ENCODE measurements around the gene SPAG17. TPM values are rescaled to one million over a fixed set of nuclear protein-coding genes. Genes with fewer than 3 reads are reported as not detected.

SPAG17 gene
- polyA plus RNA-seq, 1 of the 3 experiments (the other 2 are of a cell fraction): not detected

- H2AFZ ChIP-seq (ENCODE audit: low read depth): no peak overlapping the region
- no peak for DNase-seq
- POLR2A ChIA-PET: no interaction called here
- no peaks in the 10 kb centered on the region for H3K36me3 ChIP-seq (replicated peaks in 1 of 2; ENCODE audit: control insufficient read depth in 1 of 2, insufficient read depth in 2 of 2, low read length in 1 of 2)
- no peak overlapping the region for H3K4me2 ChIP-seq
- H3K27me3 ChIP-seq (ENCODE audit: insufficient read depth): no peaks in the 10 kb centered on the region
- CTCF ChIA-PET: no interaction called here
- H3K9ac ChIP-seq: no peak overlapping the region
- H3K4me1 ChIP-seq (ENCODE audit: control insufficient read depth in 1 of 2, insufficient read depth in 2 of 2, low read depth in 1 of 2, low read length in 1 of 2): no peaks in the 10 kb centered on the region
- H4K20me1 ChIP-seq (ENCODE audit: insufficient read depth): no peaks in the 10 kb centered on the region
- no peak overlapping the region for H3K27ac ChIP-seq (ENCODE audit: low read depth in 2 of 2, low read length in 1 of 2)
- no peak for TF ChIP-seq RAD21 (IDR thresholded peaks at IDR 0.05; ENCODE audit: low read length)
- TF ChIP-seq, protein P1, sequence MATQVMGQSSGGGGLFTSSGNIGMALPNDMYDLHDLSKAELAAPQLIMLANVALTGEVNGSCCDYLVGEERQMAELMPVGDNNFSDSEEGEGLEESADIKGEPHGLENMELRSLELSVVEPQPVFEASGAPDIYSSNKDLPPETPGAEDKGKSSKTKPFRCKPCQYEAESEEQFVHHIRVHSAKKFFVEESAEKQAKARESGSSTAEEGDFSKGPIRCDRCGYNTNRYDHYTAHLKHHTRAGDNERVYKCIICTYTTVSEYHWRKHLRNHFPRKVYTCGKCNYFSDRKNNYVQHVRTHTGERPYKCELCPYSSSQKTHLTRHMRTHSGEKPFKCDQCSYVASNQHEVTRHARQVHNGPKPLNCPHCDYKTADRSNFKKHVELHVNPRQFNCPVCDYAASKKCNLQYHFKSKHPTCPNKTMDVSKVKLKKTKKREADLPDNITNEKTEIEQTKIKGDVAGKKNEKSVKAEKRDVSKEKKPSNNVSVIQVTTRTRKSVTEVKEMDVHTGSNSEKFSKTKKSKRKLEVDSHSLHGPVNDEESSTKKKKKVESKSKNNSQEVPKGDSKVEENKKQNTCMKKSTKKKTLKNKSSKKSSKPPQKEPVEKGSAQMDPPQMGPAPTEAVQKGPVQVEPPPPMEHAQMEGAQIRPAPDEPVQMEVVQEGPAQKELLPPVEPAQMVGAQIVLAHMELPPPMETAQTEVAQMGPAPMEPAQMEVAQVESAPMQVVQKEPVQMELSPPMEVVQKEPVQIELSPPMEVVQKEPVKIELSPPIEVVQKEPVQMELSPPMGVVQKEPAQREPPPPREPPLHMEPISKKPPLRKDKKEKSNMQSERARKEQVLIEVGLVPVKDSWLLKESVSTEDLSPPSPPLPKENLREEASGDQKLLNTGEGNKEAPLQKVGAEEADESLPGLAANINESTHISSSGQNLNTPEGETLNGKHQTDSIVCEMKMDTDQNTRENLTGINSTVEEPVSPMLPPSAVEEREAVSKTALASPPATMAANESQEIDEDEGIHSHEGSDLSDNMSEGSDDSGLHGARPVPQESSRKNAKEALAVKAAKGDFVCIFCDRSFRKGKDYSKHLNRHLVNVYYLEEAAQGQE (IDR thresholded peaks at IDR 0.05; ENCODE audit: low read depth, low read length): no peak
- TF ChIP-seq RFX5 (IDR thresholded peaks at IDR 0.05; ENCODE audit: low read length): no peak
- no peak for TF ChIP-seq MEF2A (IDR thresholded peaks at IDR 0.05; ENCODE audit: borderline replicate concordance, low read depth)
- TF ChIP-seq RXRA (IDR thresholded peaks at IDR 0.05; ENCODE audit: borderline replicate concordance, low read depth): no peak
- TF ChIP-seq, protein P2, sequence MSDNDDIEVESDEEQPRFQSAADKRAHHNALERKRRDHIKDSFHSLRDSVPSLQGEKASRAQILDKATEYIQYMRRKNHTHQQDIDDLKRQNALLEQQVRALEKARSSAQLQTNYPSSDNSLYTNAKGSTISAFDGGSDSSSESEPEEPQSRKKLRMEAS (IDR thresholded peaks at IDR 0.05; ENCODE audit: low read depth): no peak
- TF ChIP-seq ZBTB33 (IDR thresholded peaks at IDR 0.05; ENCODE audit: borderline replicate concordance, low read depth): no peak
- TF ChIP-seq, protein P3, sequence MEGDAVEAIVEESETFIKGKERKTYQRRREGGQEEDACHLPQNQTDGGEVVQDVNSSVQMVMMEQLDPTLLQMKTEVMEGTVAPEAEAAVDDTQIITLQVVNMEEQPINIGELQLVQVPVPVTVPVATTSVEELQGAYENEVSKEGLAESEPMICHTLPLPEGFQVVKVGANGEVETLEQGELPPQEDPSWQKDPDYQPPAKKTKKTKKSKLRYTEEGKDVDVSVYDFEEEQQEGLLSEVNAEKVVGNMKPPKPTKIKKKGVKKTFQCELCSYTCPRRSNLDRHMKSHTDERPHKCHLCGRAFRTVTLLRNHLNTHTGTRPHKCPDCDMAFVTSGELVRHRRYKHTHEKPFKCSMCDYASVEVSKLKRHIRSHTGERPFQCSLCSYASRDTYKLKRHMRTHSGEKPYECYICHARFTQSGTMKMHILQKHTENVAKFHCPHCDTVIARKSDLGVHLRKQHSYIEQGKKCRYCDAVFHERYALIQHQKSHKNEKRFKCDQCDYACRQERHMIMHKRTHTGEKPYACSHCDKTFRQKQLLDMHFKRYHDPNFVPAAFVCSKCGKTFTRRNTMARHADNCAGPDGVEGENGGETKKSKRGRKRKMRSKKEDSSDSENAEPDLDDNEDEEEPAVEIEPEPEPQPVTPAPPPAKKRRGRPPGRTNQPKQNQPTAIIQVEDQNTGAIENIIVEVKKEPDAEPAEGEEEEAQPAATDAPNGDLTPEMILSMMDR (IDR thresholded peaks at IDR 0.05): no peak
- no peak for TF ChIP-seq CHD2 (IDR thresholded peaks at IDR 0.05; ENCODE audit: low read length, partially characterized antibody)
- TF ChIP-seq MXI1 (IDR thresholded peaks at IDR 0.05; ENCODE audit: low read depth, low read length): no peak
- TF ChIP-seq JUND (IDR thresholded peaks at IDR 0.05): no peak
- TF ChIP-seq POLR2AphosphoS5 (IDR thresholded peaks at IDR 0.05; ENCODE audit: low read depth, low read length): no peak
- TF ChIP-seq, protein P4, sequence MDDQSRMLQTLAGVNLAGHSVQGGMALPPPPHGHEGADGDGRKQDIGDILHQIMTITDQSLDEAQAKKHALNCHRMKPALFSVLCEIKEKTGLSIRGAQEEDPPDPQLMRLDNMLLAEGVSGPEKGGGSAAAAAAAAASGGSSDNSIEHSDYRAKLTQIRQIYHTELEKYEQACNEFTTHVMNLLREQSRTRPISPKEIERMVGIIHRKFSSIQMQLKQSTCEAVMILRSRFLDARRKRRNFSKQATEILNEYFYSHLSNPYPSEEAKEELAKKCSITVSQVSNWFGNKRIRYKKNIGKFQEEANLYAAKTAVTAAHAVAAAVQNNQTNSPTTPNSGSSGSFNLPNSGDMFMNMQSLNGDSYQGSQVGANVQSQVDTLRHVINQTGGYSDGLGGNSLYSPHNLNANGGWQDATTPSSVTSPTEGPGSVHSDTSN (IDR thresholded peaks at IDR 0.05): no peak
- no peak for TF ChIP-seq TAF1 (IDR thresholded peaks at IDR 0.05; ENCODE audit: borderline replicate concordance, low read depth, low read length)
- no peak for TF ChIP-seq NFIC (IDR thresholded peaks at IDR 0.05; ENCODE audit: borderline replicate concordance)
- TF ChIP-seq EZH2phosphoT487 (IDR thresholded peaks at IDR 0.05; ENCODE audit: borderline replicate concordance, low read depth): no peak
- no peak for TF ChIP-seq YY1 (IDR thresholded peaks at IDR 0.05; ENCODE audit: low read depth)
- H3K9me2 ChIP-seq: no peaks in the 10 kb centered on the region
- no peaks in the 10 kb centered on the region for H3F3A ChIP-seq (replicated peaks; ENCODE audit: insufficient read depth)
- no peaks in the 10 kb centered on the region for H3K79me2 ChIP-seq (ENCODE audit: insufficient read depth)
- H3K9me3 ChIP-seq: no peaks in the 10 kb centered on the region
- no peak overlapping the region for H3K4me3 ChIP-seq (ENCODE audit: low read depth in 2 of 2, low read length in 1 of 2)
Observed at GRCh38 chr1:118204648-118205047, 19.6 kb upstream of the SPAG17 start.
